C1 segment of cervical spinal cord (tissue), 14 donors: Measurements from ENCODE around the gene ZMIZ1.
A peak's percentile ranks its signal among the peaks of the same experiment; 100 is the strongest.
"Not testable (repeated sequence)": the region's sequence is repeated elsewhere in the genome, so short reads cannot be mapped to it uniquely, and the experiment has no call there.

Experiments used
- DNase-seq, 14 donors: peaks; one replicate each; lab custom pipeline; 2025; lab: John Stamatoyannopoulos, UW

Gene ZMIZ1

GRCh38 chr10:79321951-79322350, 253.2 kb downstream of the ZMIZ1 start:
- DNase-seq: no peak

GRCh38 chr10:79322616-79323543, 254.1 kb downstream of the ZMIZ1 start:
- peak in 3 of 14 donors; percentile 31 to 50 (median 39) for DNase-seq

- DNase-seq: no peak
Observed at GRCh38 chr10:79323602-79324001, 254.8 kb downstream of the ZMIZ1 start.

- no peak for DNase-seq
Observed at GRCh38 chr10:79324032-79324695, 255.4 kb downstream of the ZMIZ1 start.

GRCh38 chr10:79326361-79327089, 257.8 kb downstream of the ZMIZ1 start:
- DNase-seq: no peak

GRCh38 chr10:79327090-79327457, 258.3 kb downstream of the ZMIZ1 start:
- DNase-seq: no peak

GRCh38 chr10:79328147-79328701, 259.5 kb downstream of the ZMIZ1 start:
- DNase-seq: no peak

GRCh38 chr10:79328737-79329504, 260.2 kb downstream of the ZMIZ1 start:
- no peak for DNase-seq

- no peak for DNase-seq
Observed at GRCh38 chr10:79329529-79329928, 260.8 kb downstream of the ZMIZ1 start.

GRCh38 chr10:79331226-79331625, 262.5 kb downstream of the ZMIZ1 start:
- no peak for DNase-seq

GRCh38 chr10:79331709-79332108, 262.9 kb downstream of the ZMIZ1 start:
- no peak for DNase-seq

- DNase-seq: not testable (repeated sequence)
Observed at GRCh38 chr10:79332610-79333315, 264.0 kb downstream of the ZMIZ1 start.

- no peak for DNase-seq
Observed at GRCh38 chr10:79333513-79333912, 264.7 kb downstream of the ZMIZ1 start.

- DNase-seq: no peak
Observed at GRCh38 chr10:79334573-79334972, 265.8 kb downstream of the ZMIZ1 start.

- peak in 11 of 14 donors; percentile 35 to 87 (median 77) for DNase-seq
Observed at GRCh38 chr10:79335094-79335469, 266.3 kb downstream of the ZMIZ1 start.

- DNase-seq: peak; percentile 24 to 97 (median 86)
Observed at GRCh38 chr10:79335470-79336235, 266.9 kb downstream of the ZMIZ1 start.

- no peak for DNase-seq
Observed at GRCh38 chr10:79336276-79336675, 267.5 kb downstream of the ZMIZ1 start.

GRCh38 chr10:79336739-79337138, 268.0 kb downstream of the ZMIZ1 start:
- peak in 1 of 14 donors; percentile 66 for DNase-seq

GRCh38 chr10:79337783-79338469, 269.2 kb downstream of the ZMIZ1 start:
- DNase-seq: not testable (repeated sequence)
